SH-SY5Y (cell line): ENCODE measurements around the gene COL19A1.

Experiments
- GATA2 ChIP-seq: IDR thresholded peaks from 2 replicates; pipeline ENCODE4 v1.6.1; 2011; ENCODE audit warnings: mild to moderate bottlenecking, low read depth, low read length
- GATA3 ChIP-seq: IDR thresholded peaks from 2 replicates; pipeline ENCODE4 v1.6.1; 2011; ENCODE audit warnings: low read depth, mild to moderate bottlenecking, low read length, moderate library complexity

DNA sequence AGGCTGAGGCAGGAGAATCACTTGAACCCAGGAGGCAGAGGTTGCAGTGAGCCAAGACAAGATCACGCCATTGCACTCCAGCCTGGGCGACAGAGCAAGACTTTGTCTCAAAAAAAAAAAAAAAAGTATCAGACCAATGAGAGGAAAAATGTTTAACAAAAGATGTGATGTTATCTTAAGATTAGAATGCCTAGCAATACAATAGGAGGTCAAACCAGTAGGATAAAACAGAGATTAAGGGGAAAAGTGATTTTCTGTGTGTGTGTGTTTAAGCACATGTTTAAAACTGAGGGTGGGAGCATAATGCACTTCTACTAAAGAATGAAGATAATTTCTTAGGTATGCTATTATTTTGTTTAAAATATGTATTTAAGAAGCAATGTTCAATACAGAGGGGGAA is 17.9 kb downstream of the COL19A1 start:
- no peak for TF ChIP-seq GATA2
- no peak for TF ChIP-seq GATA3
